GM19023 (cell line): ENCODE measurements around the gene SHISA5.

ENCODE experiments used
- ATAC-seq: cut with Tn5 transposase; IDR thresholded peaks from one replicate; pipeline ENCODE4 v1.9.1; 2021; ENCODE audit warnings: mild to moderate bottlenecking, moderate library complexity; ENCODE audit not compliant: unreplicated experiment

The SHISA5 gene

DNA sequence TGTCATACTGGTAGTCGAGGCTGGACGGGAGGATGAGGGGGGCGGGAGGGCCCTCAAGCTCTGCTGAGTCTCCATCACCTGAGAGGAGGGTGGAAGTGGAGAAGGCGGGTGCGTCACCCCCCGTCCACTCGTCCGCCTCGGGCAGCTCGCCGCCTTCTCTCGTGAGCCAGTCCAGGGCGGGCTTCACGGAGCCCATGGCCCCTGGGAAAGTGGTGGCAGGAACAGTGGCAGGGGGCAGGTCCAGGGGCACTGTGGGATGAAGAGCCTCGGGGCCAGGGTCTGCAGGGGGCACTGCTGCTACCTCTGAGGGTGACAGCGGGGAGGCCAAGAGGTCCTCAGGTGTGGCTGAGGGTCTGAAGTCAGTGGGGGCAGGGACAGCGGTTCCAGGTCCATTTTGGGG is 84.4 kb downstream of the SHISA5 start:
- ATAC-seq, result no peak

DNA sequence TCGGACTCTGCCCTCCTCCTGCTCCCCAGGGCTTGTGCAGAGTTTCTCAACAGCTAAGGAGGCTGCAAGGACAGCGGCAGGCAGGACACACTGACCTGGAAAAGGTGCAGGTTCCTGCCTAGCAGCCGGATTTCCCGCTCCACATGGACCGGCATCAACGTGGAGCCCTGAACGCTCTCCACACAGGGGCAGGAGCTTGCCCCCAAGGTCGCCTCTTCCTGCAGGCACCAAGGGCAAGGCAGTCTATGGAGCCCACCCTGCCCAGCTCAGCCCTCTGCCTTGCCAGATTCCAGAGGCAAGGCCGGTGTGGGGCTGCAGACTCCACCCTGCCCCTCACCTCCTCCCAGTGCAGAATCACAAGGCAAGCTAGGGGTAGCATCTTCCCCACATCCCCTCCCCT is 84.8 kb downstream of the SHISA5 start:
- no peak for ATAC-seq

DNA sequence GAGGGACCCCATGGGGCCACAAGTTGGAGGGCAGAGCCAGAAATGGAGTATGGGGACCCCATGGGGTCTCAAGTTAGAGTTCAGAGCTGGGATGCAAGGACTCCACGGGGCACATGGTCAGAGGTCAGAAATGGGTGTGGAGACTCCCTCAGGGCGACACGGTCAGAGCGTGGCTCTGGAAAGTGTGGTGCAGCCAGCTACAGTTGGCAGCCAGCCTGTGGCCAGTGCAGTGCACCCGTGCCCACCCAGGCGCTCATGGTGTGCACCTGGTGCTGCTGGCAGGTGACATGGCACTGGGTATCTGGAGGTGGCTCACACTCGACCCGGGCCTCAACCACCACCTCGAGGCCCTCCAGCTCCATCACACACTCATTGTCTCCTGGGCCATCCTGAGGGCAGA is 85.3 kb downstream of the SHISA5 start:
- ATAC-seq, result no peak

DNA sequence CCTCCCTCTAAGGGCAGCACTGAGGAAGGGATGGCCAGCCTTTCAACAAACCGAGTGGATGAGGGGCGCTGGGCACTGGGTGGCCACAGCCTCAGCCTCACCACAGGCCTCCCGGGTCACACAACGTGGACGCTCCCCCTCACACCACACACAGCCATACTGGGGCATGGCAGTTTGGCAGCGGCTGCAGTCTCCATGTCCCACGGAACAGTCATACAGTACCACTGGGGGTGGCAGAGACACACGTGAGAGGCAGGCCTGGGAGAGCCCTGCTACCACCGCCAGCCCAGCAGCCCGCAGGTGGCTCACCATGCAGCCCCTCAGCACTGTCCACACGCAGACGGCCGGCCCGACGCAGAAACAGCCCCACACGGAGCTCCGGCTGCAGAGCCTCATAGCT is 85.8 kb downstream of the SHISA5 start:
- ATAC-seq, result no peak
